SJSA1 (cell line): ENCODE results near the gene COL15A1. TPM values are rescaled to one million over a fixed set of nuclear protein-coding genes. Genes with fewer than 3 reads are reported as not detected.

Source experiments
- DNase-seq, 2 experiments: peaks; one replicate each; pipeline ENCODE4 v3.0.0-alpha.2; 2015 to 2020; ENCODE audit warnings: low spot score in 2 of 2, low read depth in 1 of 2
- H3K27ac ChIP-seq: fragments of 250-450 bp; sonication (Bioruptor Pico); 2 replicates; pipeline ENCODE4 v1.5.1; 2020; ENCODE audit warnings: mild to moderate bottlenecking, moderate library complexity
- H3K27me3 ChIP-seq: fragments of 250-450 bp; sonication (Bioruptor Pico); replicated peaks from 2 replicates; pipeline ENCODE4 v1.5.1; 2020; ENCODE audit warnings: mild to moderate bottlenecking, moderate library complexity
- H3K36me3 ChIP-seq: fragments of 250-450 bp; sonication (Bioruptor Pico); 2 replicates; pipeline ENCODE4 v1.5.1; 2020; ENCODE audit warnings: mild to moderate bottlenecking
- H3K4me1 ChIP-seq: fragments of 250-450 bp; sonication (Bioruptor Pico); replicated peaks from 2 replicates; pipeline ENCODE4 v1.6.1; 2021; ENCODE audit warnings: mild to moderate bottlenecking
- H3K4me3 ChIP-seq: fragments of 250-450 bp; sonication (Bioruptor Pico); 2 replicates; pipeline ENCODE4 v1.5.1; 2020; ENCODE audit warnings: mild to moderate bottlenecking
- H3K9me3 ChIP-seq: fragments of 250-450 bp; sonication (Bioruptor Pico); replicated peaks from 2 replicates; pipeline ENCODE4 v1.5.1; 2020; ENCODE audit warnings: mild to moderate bottlenecking
- total RNA-seq: library from RNA; depleted of rRNA; stranded (reverse); fragments of >200 nt; shearing (Covaris generic); gene quantifications from 2 replicates; pipeline ENCODE4 v1.2.3, GENCODE V29; 2014

Gene COL15A1
- total RNA-seq, 1 experiment from 2014 or later: 0.50 TPM

DNA sequence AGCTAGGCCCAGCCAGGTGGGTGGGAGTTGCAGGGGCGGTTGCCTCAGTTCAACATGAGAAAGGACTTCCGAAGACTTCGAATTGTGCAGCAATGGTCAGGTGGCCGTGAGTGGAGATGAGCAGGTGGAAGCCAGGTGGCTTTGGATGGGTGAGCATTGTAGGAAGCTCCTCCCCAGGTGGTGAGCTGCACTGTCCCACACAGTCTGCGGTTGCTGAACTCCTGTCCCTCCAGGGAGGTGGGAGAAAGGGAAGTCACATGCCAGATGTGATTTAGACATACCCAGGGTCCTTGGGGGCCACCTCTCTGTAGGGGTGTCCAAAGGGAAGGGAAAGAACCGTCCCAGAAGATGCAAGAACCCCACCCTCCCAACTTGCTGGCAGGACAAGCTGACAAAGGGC lies 30.4 kb downstream of the COL15A1 start:
- DNase-seq: no peak
- no peak overlapping the region for H3K27ac ChIP-seq
- H3K27me3 ChIP-seq: 0 out of 2 replicates have a peak, but pooled peaks cover 6% of the 10 kb centered on the region
- no peak overlapping the region for H3K4me3 ChIP-seq
- H3K4me1 ChIP-seq: peaks cover 27% of the 10 kb centered on the region
- H3K36me3 ChIP-seq: no peaks in the 10 kb centered on the region
- H3K9me3 ChIP-seq: no peaks in the 10 kb centered on the region

DNA sequence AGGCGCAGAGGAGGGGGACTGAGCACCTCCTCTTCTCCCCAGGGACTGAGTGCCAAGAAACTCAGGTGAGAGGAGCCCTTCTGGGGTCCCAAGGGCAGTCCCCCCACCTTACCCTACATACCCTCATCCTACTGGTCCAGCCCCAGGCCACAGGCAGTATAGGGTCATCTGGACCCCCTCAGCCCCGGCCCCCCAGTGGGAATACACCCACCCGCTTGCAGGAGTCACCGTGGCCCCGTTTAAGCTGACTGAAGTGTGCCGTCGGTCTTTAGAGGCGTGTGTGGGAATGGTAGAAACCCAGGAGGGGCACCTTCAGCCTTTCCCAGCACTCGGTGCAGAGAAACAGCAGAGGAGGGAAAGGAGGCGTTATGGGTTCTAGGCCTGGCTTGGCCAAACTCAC lies 30.8 kb downstream of the COL15A1 start:
- no peak for DNase-seq
- Histone ChIP-seq H3K36me3 (no peaks in the 10 kb centered on the region), H3K9me3 (no peaks in the 10 kb centered on the region), H3K4me3 (no peak overlapping the region), H3K4me1 (peaks cover 27% of the 10 kb centered on the region), H3K27me3 (0 out of 2 replicates have a peak, but pooled peaks cover 6% of the 10 kb centered on the region), H3K27ac (no peak overlapping the region)

DNA sequence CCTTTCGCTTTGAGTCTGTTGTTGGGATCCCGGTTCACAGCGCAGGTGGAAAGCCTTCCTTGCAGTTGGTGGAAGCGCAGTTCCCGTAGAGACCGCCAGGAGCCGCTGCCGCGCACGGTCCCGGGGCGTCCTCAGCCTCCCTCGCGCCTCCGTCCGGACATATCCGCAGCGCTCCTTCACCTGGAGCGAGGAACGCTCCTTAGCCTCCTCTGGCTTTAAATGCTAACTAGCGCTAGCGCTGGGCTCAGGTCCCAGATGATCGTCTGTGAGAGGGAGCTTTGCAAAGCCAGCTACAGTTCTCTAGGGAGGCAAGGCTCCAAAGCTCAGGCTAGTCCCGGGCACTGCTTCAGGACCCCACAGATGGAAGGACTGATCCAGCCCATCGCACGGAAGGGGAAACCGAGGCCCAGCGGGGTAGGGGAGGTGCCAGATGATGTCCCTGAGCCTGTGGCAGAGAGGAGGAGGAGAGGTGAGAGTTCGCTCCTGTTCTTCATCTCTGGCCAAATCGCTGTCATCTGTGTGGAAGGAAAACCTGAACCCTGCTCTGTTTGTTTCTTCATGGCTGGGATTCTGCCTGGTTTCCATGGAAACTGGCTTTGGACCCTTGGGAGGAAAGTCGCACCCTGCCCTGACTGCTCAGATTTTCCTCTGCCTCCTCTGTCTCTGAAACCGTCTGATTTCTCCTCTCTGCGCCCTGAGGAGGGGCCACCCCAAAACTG lies 31.4 kb downstream of the COL15A1 start:
- H3K27ac ChIP-seq: no peak overlapping the region
- H3K4me1 ChIP-seq: peaks cover 27% of the 10 kb centered on the region
- H3K4me3 ChIP-seq: no peak overlapping the region
- H3K9me3 ChIP-seq: no peaks in the 10 kb centered on the region
- 0 out of 2 replicates have a peak, but pooled peaks cover 6% of the 10 kb centered on the region for H3K27me3 ChIP-seq
- no peaks in the 10 kb centered on the region for H3K36me3 ChIP-seq
- DNase-seq: peak; percentile 53 to 72

DNA sequence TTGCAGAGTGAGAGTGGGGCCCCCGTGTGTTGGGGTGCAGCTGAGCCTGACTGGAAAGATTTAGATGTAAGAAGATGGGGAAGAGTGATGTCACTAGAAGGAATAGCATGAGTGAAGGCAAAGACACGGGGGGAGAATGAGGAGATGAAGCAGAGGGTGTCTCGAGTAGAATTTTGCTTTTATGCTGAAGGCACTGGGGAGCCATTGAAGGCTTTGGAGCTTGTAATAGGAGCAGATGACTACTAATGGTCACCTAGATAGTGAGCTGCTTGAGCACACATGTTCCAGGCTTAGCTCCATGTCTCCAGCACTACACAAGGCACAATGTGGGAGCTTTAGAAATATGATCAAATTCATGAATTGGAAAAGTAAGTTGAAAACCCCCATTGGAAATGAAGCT lies 32.1 kb downstream of the COL15A1 start:
- H3K27ac ChIP-seq: no peak overlapping the region
- no peaks in the 10 kb centered on the region for H3K9me3 ChIP-seq
- H3K36me3 ChIP-seq: no peaks in the 10 kb centered on the region
- H3K4me1 ChIP-seq: peaks cover 22% of the 10 kb centered on the region
- 0 out of 2 replicates have a peak, but pooled peaks cover 6% of the 10 kb centered on the region for H3K27me3 ChIP-seq
- no peak for DNase-seq
- no peak overlapping the region for H3K4me3 ChIP-seq

DNA sequence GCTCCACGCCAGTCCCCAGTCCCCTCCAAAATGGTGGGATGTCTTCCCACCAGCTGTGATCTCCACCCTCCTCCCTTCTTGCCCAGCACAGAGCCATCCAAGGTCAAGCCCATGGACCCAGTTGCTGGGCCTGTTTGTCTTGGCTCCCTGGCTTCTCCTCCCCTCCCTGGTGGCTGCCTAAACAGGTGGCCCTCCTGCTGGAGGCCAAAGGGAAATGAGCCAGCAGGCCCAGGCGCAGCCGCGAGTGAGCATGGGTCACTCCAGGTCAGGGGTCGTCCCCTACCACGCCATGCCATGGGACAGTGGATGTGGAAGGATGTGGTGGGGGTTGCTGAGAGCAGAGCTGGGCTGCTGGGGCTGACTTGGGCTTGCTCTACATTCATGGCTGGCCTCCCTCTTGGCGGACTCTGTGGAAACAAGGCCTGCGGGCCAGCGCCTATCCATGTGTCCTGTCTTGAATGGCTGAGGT lies 33.6 kb downstream of the COL15A1 start:
- no peaks in the 10 kb centered on the region for H3K9me3 ChIP-seq
- no peak overlapping the region for H3K4me3 ChIP-seq
- no peaks in the 10 kb centered on the region for H3K36me3 ChIP-seq
- H3K4me1 ChIP-seq: peaks cover 11% of the 10 kb centered on the region
- DNase-seq: no peak
- no peak overlapping the region for H3K27ac ChIP-seq
- 0 out of 2 replicates have a peak, but pooled peaks cover 6% of the 10 kb centered on the region for H3K27me3 ChIP-seq

DNA sequence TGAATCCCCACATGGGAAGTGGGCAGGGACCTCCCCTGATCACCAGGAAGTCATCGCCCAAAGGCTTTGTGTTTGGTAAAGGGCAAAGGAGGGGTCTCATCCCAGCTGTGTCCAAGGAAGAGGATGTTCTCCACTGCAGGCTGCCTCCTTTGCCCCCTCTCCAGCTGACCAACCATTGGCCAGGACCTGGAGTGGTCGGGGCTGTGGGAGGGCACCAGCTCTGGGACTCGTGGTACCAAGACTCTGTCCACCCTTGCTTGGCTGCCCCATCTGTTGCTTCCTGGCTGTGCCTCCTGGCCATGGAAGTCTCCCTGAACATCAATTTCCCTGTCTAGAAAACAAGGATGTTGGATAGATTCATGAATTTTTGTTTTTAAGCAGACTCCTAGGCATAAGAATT lies 34.1 kb downstream of the COL15A1 start:
- H3K9me3 ChIP-seq: no peaks in the 10 kb centered on the region
- no peak overlapping the region for H3K27ac ChIP-seq
- 0 out of 2 replicates have a peak, but pooled peaks cover 6% of the 10 kb centered on the region for H3K27me3 ChIP-seq
- H3K4me3 ChIP-seq: no peak overlapping the region
- H3K36me3 ChIP-seq: no peaks in the 10 kb centered on the region
- peaks cover 14% of the 10 kb centered on the region for H3K4me1 ChIP-seq
- no peak for DNase-seq

DNA sequence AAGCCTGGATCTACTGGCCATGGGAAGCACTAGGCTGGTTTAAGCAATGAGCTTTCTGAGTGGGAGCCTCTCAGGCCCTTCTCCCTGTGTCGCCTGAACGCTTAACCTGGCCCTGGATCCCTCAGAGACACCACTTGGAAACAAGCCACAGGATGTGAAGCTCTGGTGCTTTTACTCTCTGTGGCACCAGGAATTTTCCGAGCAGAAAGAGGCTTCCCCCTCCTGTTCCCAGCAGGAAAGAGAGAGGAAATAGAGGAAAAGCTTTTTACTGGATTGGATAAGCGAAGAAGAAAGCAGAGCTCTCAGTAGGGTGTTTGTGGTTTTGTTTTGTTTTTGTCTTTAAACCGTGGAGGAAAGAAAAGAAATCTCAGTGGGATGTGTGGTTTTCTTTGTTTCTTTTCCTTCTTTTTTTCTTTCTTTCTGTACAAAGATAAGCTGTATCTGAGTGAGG lies 34.5 kb downstream of the COL15A1 start:
- DNase-seq: peak in 1 of 2 experiments; percentile 40
- H3K4me1 ChIP-seq: peaks cover 19% of the 10 kb centered on the region
- no peak overlapping the region for H3K4me3 ChIP-seq
- H3K27me3 ChIP-seq: 0 out of 2 replicates have a peak, but pooled peaks cover 6% of the 10 kb centered on the region
- H3K36me3 ChIP-seq: no peaks in the 10 kb centered on the region
- H3K9me3 ChIP-seq: no peaks in the 10 kb centered on the region
- H3K27ac ChIP-seq: no peak overlapping the region

DNA sequence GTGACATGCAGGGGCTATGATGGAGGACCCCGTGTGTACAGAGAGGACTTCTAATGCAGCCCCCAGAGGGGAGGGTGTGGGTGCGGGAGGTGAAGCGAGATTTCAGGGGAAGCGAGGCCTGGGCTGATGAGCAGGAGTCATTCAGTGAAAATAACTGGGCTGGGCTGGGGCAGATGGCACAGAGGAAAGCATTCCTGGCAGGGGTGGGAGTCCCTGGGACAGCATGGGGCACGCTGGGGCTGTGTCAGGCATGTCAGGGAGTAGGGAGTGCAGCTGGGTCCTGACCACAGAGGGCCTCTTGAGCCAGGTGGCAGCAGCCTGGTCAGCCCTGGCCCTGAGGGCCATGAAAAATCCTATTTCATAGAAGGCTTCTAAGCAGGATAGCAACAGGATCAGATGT lies 36.6 kb downstream of the COL15A1 start:
- no peak overlapping the region for H3K4me3 ChIP-seq
- DNase-seq: no peak
- no peaks in the 10 kb centered on the region for H3K36me3 ChIP-seq
- peaks cover 27% of the 10 kb centered on the region for H3K4me1 ChIP-seq
- no peak overlapping the region for H3K27ac ChIP-seq
- 0 out of 2 replicates have a peak, but pooled peaks cover 3% of the 10 kb centered on the region for H3K27me3 ChIP-seq
- no peaks in the 10 kb centered on the region for H3K9me3 ChIP-seq

DNA sequence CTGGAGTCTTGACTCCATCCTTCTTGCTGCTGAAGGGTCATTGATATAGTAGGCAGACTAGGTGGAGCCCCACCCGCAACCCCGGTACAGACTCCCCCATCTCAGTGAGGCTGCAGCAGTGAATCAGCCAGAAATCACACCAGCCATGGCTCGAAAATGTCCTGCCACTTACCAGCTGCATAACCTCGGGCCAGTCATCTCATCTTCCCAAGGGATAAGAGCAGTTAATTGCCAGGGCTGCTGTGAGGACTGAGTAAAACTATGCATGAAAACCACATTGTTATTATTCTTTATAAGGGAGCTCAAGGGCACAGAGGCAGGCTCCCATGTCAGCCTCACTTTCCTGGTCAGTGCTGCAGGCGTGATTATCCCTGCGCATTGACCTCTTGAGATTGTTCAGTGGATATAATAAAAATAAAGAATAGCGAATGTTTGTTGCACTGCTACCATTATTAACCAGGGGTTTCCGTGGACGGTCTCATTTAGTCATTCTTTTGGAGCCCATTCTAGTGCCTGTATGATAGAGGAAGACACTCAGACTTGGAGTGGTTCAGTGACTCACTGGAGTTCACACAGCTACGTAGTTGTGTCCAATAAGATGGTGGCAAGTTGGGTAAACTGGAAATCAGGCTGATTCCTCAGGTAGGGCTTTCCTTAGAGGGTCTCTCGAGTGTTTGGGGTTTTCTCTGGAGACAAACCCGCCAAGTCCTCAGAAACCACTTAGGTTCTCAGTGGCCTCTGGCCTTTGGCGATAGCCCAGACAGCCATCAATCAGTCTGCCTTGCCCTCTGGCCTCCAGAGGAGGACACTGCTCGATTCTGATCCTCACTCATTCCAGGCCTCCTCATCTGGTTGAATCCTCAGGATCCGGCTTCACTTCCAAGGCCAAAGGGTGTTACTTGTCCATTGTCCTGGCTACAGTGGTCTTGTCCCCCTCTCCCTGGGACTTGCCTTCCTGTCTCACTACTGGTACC lies 39.9 kb downstream of the COL15A1 start:
- peak; percentile 71 to 86 for DNase-seq
- Histone ChIP-seq H3K9me3 (no peaks in the 10 kb centered on the region), H3K4me3 (no peak overlapping the region), H3K36me3 (no peaks in the 10 kb centered on the region), H3K27ac (peak overlapping the region; percentile 26; the same call in 1 of the 2 replicates), H3K27me3 (no peaks in the 10 kb centered on the region), H3K4me1 (peaks cover 31% of the 10 kb centered on the region)

DNA sequence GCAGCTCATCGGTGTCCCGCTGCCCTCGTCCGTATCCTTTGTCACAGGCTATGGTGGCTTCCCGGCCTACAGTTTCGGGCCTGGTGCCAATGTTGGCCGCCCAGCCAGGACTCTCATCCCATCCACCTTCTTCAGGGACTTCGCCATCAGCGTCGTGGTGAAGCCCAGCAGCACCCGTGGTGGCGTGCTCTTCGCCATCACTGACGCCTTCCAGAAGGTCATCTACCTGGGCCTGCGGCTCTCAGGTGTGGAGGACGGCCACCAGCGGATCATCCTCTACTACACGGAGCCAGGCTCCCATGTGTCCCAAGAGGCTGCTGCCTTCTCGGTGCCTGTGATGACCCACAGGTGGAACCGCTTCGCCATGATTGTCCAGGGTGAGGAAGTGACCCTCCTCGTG lies 41.9 kb downstream of the COL15A1 start:
- no peak for DNase-seq
- H3K27ac ChIP-seq: no peak overlapping the region
- H3K4me1 ChIP-seq: peaks cover 50% of the 10 kb centered on the region
- no peaks in the 10 kb centered on the region for H3K36me3 ChIP-seq
- H3K9me3 ChIP-seq: no peaks in the 10 kb centered on the region
- H3K27me3 ChIP-seq: no peaks in the 10 kb centered on the region
- H3K4me3 ChIP-seq: no peak overlapping the region

DNA sequence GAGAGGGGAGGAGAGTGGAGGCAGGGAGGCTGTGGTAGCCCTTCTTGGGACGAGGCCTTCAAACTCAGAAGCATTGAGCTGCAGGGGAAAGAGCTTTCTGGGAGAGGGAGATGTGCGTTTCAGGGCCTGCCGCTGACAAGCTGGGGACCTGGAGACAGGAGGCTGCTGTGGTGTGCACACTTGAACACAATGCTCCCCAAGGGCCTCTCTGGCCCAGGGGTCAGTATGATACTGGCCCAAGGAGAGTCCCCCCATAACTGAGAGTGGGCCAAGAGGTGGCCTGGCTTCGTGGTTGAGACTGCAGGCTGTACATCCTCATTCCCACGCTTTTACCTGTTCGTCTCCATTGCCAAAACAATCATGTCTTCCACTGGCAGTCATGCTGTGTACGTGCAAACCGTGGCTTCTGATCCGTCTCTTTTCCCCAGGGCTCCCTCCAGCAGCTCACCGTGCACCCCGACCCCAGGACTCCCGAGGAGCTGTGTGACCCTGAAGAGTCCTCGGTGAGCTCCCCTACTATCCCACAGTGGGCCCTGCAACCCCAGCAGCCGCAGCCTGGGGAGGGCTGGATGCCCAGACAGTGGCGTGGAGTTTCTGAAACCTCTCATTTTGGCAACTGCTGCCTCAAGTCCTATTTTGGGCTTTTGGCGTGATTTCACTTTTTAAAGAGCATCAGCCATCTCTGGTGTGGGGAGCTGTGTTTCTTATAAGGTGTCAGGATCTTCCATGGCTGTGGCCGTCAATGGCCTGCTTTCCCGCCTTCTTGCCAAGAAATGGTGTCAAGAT lies 43.4 kb downstream of the COL15A1 start:
- no peak for DNase-seq
- H3K36me3 ChIP-seq: no peaks in the 10 kb centered on the region
- no peaks in the 10 kb centered on the region for H3K27me3 ChIP-seq
- H3K9me3 ChIP-seq: no peaks in the 10 kb centered on the region
- H3K4me1 ChIP-seq: peaks cover 54% of the 10 kb centered on the region
- no peak overlapping the region for H3K4me3 ChIP-seq
- H3K27ac ChIP-seq: no peak overlapping the region

DNA sequence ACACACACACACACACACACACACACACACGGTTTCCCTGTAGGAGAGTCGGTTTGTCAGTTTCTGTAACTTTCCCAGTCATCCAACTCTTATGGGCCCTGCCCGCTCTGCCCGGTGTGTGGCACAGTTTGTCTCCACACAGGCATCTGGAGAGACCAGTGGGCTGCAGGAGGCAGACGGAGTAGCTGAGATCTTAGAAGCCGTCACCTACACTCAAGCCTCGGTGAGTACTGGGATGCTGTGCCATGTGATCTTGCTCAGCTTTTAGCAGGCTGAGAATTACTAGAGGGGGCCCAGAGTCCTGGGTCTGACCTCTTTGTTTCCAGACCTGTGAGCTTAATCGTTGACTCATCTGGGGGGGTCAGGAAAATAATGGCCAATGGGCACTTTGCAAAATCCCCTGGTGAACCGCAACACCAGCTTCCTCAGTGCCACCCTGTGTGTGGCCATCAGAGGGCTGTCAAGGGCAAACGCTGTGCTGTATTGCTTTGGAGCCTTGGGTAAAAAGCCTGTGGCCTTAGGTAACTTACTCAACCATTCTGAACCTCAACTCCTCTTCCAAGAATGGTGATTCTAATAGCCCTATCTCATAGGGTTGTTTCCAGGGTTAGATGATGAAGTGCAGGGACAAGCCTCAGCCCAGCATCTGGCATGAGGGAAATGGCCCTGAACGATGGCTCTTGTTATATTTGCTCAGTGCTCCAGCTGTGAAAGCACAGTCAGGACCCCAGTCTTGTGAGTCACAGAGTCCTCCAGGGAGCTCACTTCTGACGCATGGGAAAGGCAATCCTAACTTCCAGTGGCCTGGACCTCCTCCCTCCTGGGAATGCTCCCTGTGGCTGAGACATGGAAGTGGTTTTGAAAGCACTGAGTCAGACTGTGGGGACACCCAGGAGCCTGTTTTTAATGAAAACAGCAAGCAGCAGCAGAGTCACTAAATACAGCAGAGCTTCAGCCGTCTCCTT lies 45.6 kb downstream of the COL15A1 start:
- peak; percentile 97 for DNase-seq
- H3K36me3 ChIP-seq: no peaks in the 10 kb centered on the region
- H3K4me3 ChIP-seq: no peak overlapping the region
- no peaks in the 10 kb centered on the region for H3K9me3 ChIP-seq
- no peaks in the 10 kb centered on the region for H3K27me3 ChIP-seq
- peaks cover 57% of the 10 kb centered on the region for H3K4me1 ChIP-seq
- peak overlapping the region; percentile 86 for H3K27ac ChIP-seq
